IPS-NIHi7 (cell line): ENCODE results near the gene ASPHD1.
A peak's percentile ranks its signal among the peaks of the same experiment; 100 is the strongest.

ENCODE experiments used
- DNase-seq: peaks from one replicate; pipeline ENCODE4 v3.0.0; 2012; ENCODE audit warnings: mixed read lengths; ENCODE audit errors: extremely low spot score

ASPHD1 gene

DNA sequence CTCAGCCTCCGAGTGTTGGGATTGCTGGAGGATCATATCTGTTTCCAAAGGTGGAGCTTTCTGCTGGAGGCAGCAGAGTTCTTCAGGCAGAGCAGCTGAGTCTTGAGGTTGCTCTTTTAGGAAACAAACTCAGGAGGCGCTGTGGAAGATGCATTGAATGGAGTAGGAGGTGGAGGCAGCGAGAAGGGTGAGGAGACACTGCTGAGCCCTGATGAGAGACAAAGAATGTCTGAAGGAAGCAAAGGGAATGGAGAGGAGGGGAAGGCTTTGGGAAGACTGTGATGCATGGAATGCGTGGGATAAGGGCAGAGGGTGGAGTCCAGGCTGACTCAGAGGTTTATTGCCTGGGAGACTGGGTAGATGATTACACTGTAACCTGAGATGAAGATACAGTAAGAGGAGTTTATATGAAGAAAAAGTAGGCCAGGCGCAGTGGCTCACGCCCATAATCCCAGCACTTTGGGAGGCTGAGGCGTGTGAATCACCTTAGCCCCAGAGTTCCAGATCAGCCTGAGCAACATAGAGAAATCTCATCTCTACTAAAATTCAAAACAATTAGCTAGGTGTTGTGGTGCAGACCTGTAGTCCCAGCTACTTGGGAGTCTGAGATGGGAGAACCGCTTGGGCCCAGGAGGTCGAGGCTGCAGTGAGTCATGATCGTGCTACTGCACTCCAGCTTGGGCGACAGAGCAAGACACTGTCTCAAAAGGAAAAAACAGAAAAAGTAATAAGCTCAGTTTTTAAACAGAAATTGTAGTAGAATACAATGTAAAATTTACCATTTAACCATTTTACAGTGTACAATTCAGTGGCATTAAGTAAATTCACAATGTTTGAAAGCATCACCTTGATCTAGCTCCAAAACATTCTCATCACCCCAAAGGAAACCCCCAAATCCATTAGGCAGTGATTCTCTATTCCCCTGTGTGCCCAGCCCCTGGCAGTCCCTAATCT lies 43.8 kb downstream of the ASPHD1 start:
- peak; percentile 77 for DNase-seq

GRCh38 chr16:29947897-29948296 lies 47.6 kb downstream of the ASPHD1 start:
- DNase-seq: no peak

DNA sequence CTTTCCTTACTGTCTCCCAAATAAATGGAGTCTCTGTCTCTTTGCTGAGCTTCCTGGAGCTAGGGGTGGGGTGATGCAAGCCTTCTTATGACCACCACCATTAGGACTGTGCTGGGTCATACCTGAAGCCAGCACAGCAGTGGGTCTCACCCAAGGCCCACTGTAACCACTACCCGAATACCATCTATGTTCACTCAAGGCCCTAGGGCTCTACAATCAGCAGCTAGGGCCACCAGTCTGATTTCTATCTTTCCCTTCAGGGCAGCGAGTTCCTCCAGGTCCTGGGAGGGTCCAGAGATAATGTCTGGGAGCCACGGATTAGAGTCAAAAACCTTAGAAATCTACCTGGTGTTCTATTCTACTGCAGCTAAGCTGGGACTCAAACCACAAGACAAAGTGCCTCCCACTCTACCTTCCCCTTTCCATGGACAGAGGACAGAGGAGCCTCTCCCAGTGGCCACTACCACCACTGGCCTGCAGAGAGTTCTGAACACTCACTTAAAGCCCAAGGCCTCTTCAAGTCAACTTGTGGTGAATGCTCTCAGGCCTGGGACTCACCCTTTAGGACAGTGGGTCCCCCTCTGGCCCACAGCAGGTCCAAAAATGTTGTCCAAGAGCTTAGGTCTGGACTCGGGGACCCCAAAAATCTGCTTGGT lies 50.6 kb downstream of the ASPHD1 start:
- no peak for DNase-seq

DNA sequence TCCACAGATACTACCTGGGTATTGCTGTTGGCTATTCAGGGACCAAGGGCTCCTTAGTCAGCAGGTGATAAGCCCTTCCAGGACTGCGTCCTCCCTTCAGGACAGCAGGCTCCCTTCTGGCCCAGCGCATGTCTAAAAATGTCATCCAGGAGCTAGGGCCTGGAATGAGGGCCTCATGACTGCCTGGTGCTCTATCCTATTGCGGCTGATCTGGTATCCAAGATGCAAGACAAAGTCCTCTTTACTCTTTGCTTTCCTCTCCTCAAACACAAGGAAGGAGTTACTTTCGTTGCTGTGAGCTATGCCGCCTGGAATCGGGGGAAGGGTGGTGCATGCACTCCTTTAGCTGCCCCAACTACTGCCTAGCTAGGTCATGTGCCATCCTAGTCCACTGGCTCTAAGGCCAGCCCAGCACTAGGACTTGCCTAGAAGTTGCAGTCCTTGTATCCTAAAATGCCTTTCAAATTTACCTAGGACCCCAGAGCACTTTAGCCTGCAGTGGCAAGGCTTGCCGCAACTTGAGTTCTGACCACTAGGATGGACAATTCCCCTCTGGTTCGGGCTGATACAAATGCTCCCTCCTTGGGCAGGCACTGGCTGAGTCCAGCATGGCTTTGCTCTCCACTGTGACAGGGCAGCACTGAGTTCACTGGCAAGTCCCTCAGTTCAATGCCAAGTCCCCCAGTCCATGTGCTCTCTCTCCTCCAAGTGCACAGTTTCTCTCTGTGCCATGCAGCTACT lies 51.5 kb downstream of the ASPHD1 start:
- no peak for DNase-seq
